HG02884 (cell line): ENCODE data around the gene APOA4.
"Not testable (repeated sequence)": the region's sequence is repeated elsewhere in the genome, so short reads cannot be mapped to it uniquely, and the experiment has no call there.

Experiments
- ATAC-seq: cut with Tn5 transposase; IDR thresholded peaks from one replicate; pipeline ENCODE4 v1.9.1; 2021; ENCODE audit warnings: mild to moderate bottlenecking, moderate library complexity; ENCODE audit not compliant: unreplicated experiment

APOA4 gene

DNA sequence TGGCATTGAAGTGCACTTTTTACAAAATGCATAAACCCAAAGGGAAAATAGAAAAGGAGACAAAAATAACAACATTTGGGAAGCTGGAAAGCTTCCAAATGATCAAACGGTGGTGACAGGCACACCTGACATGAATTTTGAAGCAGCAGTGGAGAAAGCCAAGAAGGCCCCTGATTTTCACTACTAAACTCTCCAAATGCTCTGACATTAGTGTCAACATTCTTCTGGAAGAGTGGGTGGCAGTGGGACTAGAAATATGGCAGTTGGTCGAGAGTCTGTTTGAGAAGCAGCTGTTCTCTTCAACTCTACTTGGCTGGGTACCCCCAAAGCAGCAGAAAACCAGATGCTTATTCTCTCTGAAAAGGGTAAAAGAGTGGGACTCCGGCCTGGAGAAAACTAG lies 19.1 kb downstream of the APOA4 start:
- ATAC-seq = no peak

DNA sequence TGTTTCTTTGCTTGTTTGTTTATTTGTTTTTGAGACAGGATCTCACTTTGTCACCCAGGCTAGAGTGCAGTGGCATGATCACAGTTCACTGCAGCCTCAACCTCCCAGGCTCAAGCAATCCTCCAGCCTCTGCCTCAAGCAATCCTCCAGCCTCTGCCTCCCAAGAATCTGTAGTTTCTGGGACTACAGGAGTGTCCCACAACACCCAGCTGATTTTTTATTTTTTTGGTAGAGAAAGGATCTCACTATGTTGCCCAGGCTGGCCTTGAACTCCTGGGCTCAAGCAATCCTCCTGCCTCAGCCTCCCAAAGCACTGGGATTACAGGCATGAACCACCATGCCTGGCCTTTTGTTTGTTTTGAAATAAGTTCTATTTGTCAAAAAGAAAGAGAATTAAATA lies 21.4 kb downstream of the APOA4 start:
- not testable (repeated sequence) for ATAC-seq

- ATAC-seq = no peak
Observed at GRCh38 chr11:116800610-116801009, 22.5 kb downstream of the APOA4 start.

- ATAC-seq = no peak
Observed at GRCh38 chr11:116798368-116798767, 24.7 kb downstream of the APOA4 start.

DNA sequence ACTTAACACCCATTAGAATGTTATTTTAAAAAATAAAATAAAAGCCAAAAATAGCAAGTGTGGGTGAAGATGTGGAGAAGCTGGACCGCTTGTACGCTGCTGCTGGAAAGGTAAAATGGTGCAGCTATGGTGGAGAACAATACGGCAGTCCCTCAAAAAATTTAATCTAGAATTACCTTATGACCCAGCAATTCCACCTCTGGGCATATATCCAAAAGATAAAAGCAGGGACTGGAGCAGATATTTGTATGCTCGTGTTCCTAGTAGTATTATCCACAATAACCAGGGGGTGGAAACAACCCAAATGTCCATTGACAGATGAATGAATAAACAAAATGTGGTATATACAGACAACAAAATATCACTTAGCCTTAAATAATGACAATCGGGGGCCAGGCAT lies 25.3 kb downstream of the APOA4 start:
- ATAC-seq = no peak

DNA sequence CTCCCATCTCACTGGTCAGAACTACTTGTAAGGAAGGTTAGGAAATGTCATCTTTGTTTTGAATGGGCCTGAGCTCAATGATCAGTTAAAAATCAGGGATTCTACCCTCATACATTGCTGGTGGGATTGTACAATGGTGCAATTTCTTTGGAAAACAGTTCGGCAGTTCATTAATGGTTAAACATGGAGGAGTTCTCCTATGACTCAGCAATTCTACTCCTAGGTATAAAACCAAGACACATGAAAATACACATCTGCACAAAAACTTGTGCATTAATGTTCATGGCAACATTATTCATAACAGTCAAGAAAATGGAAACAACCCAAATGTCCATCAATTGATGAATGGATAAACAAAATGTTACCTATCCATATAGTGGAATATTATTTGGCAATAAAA lies 26.6 kb downstream of the APOA4 start:
- no peak for ATAC-seq

DNA sequence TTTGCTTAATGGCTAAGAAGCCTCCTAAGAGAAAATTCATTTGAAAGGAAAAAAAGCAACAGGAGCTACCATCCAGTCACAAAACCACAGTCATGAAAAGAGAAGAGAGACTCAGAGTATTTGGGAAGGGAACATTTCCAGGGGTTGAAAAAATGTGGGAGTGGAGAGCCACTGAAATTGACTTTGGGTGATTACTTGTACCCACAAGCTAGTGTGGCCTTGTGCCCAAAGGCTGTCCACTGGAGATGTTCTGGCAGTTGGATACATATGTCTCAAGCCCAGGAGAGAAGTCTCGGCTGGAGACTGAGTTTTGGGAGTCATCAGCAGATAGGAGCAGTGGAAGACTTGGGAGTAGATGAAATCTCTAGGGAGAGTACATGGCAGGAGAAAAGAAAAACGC lies 28.3 kb downstream of the APOA4 start:
- ATAC-seq = no peak

- ATAC-seq = no peak
Observed at GRCh38 chr11:116793772-116794097, 29.4 kb downstream of the APOA4 start.

GRCh38 chr11:116792869-116793771 lies 30.0 kb downstream of the APOA4 start:
- no peak for ATAC-seq

- ATAC-seq = no peak
Observed at GRCh38 chr11:116792144-116792868, 30.8 kb downstream of the APOA4 start.

- ATAC-seq = no peak
Observed at GRCh38 chr11:116791813-116792143, 31.3 kb downstream of the APOA4 start, which contains the start of gene APOA5. Gene APOA5, minus strand, starts transcription at chr11:116791879. Its CDS starts 19 bp downstream, at chr11:116791860.

DNA sequence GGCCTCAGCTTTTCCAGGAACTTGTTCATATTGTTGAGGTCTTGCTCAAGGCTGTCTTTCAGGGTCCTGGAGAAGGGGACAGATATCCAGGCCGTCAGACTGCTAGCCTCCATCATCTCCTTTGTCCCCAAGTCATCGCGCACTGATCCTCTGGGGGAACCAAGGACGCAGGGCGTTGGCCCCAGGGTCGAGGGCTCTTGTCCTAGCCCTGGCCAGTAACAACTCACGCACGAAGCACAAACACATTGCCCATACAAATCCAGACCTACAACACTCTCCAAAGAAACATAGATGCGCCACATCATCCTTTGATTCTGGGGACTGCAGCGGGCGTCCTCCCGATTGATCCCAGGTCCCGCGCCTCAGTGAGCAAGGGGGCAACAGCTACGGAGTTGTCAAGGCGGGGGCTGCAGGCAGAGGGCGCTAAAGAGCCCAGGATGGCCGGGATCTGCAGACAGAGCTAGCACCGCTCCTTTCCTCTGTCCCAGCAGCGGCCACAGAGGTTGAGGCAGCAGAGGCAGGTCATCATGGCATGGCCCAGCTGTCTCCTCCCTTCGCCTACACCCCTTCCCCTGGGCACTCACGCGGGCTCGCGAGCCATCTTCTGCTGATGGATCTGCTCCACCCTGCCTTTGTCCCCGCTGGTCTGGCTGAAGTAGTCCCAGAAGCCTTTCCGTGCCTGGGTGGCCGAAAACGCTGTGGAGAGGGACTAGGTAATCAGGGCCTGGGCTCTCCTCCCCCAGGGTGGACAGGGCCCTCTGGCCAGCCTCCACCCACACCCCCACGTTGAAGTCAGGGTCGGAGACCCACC lies 31.9 kb downstream of the APOA4 start:
- ATAC-seq = no peak

GRCh38 chr11:116790167-116791001 lies 32.7 kb downstream of the APOA4 start:
- ATAC-seq = no peak

GRCh38 chr11:116788975-116789374 lies 34.1 kb downstream of the APOA4 start:
- no peak for ATAC-seq

DNA sequence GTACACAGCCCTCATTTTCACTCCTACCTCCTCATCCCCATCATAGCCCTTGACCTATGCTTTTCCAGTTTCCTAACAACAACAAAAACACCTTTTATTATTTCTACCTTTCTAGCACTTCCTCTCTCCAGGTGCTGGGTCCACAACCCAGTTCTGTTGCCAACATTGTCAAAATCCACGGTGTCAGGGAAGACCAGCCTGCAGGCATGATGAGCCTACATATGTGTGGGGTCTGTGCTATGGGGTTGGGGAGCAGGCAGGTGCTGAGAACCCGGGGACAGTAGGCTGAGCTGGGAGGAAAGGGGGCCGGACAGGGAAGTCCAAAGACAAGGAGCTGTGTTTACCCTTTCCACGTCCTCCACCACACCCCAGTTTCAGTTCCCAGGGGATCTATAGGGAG lies 34.6 kb downstream of the APOA4 start:
- no peak for ATAC-seq

- peak; percentile 87 for ATAC-seq
Observed at GRCh38 chr11:116787786-116788486, 35.2 kb downstream of the APOA4 start, which contains the start of gene ZPR1. Gene ZPR1, minus strand, starts transcription at chr11:116788023. Its CDS starts 33 bp downstream, at chr11:116787990.

GRCh38 chr11:116787436-116787785 lies 35.7 kb downstream of the APOA4 start:
- no peak for ATAC-seq

DNA sequence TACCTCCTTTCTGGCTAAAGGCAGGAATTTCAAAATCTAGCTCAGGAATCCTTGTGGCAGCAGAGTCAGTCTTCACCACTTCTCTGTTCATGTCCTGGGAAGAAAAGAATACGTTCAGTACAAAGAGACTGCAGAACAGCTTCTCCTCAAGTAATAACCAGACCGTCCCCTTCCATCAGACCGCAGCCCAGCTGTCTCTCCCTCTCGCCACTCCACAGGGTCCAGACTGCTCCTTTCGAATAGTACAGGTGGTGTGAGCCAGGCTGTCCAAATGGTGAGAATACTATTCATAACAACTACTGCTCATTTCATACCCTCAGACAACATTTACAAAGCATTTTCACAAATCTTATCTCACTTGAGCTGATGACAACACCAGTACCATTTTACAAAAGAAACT lies 36.1 kb downstream of the APOA4 start:
- ATAC-seq = no peak

DNA sequence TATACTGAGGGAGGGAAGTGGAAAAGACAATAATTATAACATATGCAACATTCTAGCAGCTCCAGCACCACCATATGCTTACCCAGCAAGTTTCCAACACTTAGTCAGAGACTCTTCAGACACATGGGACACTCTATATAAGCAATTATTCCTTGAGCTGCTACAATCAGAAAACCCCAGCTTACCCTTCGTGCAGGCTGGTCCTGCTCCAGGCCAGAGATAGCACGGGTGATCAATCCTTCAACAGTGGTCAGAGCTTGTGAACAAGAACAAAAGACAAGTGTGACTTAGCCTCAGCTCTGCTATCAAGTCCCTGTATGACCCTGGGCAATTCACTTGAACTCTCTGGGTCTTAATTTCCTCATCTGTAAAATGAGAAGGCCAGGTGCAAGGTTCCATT lies 36.8 kb downstream of the APOA4 start:
- ATAC-seq = no peak

DNA sequence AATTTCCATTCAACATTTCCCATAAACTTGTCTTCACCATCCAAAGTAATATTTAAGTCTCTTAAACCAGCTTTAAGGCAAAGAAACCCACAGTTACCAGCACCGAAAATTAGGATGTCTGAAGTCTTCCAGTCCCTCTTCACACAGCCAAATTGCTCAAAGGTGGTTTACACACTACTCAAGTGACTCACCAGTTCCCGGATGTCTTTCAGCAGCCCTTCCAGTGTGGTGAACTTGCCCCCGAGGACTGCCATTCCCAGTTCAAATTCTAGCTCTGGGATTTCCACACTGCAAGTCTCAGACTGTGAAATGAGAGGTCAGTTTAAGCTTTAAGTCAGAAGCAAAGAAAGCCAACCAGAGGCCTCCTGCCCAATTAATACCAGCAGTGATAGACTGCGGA lies 40.4 kb downstream of the APOA4 start:
- ATAC-seq = no peak
